Measurements from ENCODE around the gene ZEB2.

Gene ZEB2

DNA sequence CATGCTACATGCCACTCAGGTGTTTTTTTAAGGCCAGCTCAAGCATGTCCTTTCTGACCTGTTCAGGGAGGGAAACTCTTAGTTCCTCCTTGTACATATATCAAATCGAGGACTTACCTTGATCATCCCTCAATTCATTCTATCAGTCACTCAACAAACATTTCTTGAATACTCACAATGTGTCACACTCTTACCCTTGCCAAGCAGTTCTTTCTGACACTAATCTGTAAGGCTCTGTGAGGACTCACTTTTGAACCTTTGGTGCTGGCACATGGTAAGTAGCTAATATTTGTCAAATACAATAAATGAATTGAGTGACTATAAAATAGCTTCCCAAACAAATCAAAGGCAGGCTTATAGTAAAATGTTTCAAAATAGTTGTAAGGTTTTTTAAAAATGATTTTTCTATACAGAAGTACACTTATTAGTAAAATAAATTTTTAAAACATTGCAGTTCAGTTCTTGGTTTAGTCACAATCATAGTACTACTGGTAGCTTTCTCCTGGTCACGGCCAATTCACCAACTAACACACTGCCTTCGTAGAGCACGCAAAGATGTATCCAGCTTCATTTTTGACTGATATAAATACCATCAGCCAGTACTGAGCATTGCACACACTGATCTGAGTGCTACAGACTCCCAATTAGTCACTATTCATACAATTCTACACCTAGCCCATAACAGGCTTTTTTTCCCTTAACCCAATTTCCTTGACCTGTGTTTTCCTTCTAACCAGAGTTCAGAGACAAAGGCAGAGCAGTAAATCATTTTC, 50.9 kb downstream of the ZEB2 start:
- DNase-seq, result no peak

DNA sequence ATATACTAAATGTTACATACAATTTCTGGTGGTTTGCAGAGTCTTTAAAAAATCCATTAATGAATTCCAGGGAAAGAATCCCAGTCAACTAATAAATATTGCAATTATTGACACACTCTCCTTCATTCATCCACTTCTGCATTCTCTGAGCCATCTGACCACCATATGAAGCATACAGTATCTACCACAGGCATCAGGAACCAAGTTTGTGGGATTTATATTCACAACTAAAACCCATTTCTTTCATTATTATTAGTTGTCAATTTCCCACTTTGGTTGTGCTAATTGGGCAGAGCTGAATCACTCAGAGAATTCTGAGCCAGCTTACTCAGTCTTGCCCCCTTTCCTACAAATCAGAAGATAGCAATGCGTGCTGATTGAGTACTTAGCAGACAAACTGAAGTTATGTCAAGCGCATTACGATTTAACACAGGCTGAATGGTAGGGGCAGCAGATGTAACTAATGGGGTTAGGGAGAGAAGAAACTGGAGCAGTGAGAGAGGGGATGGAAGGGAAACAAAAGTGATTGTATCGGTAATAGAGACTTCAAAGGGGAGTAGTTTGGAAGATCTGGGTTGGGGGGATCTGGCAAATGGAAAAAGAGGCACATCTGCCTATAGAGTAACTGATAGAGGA, 52.3 kb downstream of the ZEB2 start:
- no peak for DNase-seq

GRCh38 chr2:144466637-144467036, 53.3 kb downstream of the ZEB2 start:
- DNase-seq, result no peak

DNA sequence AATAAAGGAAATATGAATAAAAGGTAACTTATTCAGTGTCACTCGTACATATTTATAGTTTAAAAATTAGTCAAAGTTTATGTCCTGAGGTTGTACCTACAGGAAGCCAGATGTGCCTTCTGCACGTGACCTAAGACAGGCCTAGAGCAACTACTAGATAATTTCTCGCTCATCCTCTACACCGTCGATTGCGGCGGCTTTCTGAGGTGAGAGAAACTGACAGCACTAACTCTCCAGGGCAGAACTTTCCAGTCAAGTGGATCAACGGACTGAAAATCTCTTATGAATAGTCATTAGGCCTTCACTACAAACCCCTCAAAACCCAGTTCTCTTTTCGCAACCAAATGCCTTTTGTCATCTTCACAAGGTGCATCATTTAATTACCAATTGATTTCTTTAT, 54.2 kb downstream of the ZEB2 start:
- no peak for DNase-seq

DNA sequence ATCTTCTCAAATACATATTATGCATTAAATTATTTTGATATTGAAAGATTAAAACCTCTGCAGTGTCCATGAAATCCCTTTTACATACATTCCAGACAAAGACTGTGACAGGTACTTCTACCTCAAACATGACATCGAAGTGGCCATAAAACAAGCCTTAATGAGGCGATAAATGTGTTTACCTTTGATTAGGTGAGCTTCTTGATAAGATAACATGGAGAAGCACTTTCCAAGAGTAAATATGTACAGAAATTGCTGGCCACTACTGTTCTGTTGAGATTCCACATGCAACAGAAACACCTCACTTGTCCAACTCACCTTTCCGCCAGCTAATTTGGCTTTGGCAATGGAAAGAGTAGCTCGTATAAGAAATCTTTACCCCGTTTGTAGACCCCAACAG, 55.2 kb downstream of the ZEB2 start:
- DNase-seq, result no peak

DNA sequence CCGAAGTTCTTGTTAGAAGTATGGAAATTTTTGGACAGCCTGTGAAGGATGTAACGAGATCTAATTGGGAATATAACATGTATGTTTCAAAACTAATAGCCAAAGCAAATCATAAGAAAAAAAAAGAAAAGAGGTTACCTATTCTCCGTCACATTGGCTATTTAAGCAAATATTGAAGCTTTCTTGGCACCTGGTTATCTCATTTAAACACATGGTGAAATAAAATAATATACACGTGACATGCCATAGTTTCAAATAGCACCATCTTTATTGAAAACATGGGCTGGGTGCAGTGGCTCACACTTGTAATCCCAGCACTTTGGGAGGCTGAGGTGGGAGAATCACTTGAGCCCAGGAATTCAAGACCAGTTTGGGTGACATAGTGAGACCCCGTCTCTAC, 56.7 kb downstream of the ZEB2 start:
- no peak for DNase-seq

DNA sequence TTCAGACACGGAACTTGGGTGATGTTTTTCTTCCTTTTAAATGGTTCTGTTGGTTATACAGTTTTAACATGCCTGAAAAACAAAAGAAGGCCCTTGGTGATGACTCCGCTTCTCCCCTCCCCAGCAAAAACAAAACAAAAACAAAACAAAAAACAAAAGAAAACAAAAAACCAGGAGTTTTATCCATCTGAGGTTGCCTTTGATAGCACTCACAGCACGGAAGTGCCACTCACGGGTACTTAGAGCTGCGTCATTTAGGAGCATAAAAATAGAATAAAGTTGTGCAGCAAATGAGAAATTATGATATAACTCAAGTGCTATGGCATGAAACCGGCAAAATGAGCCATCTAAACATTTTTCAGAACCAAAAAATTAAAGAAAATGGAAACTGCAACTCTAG, 57.7 kb downstream of the ZEB2 start:
- DNase-seq, result no peak

- no peak for DNase-seq
Observed at GRCh38 chr2:144461308-144461766, 58.6 kb downstream of the ZEB2 start.

- no peak for DNase-seq
Observed at GRCh38 chr2:144460727-144461307, 59.1 kb downstream of the ZEB2 start.

- no peak for DNase-seq
Observed at GRCh38 chr2:144459937-144460336, 60.0 kb downstream of the ZEB2 start.

GRCh38 chr2:144459286-144459685, 60.6 kb downstream of the ZEB2 start:
- no peak for DNase-seq

GRCh38 chr2:144458541-144458940, 61.4 kb downstream of the ZEB2 start:
- no peak for DNase-seq

- no peak for DNase-seq
Observed at GRCh38 chr2:144456680-144457079, 63.2 kb downstream of the ZEB2 start.

DNA sequence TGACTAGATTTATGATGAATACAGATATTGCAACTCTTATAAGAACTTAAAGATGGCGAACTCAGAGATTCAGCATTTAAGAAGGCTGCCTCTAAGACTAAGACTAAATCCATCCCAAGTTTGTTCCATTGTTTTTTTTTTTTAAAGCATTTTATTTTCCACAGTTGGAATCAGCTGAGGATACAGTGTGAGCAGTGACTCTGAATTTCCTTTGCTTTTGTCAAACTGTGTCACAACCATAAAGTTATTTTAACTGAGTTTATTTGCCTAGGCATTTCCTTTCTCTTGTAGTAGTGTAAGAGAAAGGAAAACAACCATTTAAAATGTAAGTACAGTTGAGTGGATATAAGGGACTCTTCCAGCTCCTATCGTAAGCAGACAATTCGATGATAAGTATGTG, 63.9 kb downstream of the ZEB2 start:
- DNase-seq, result no peak

GRCh38 chr2:144454466-144455287, 65.2 kb downstream of the ZEB2 start:
- DNase-seq, result no peak

DNA sequence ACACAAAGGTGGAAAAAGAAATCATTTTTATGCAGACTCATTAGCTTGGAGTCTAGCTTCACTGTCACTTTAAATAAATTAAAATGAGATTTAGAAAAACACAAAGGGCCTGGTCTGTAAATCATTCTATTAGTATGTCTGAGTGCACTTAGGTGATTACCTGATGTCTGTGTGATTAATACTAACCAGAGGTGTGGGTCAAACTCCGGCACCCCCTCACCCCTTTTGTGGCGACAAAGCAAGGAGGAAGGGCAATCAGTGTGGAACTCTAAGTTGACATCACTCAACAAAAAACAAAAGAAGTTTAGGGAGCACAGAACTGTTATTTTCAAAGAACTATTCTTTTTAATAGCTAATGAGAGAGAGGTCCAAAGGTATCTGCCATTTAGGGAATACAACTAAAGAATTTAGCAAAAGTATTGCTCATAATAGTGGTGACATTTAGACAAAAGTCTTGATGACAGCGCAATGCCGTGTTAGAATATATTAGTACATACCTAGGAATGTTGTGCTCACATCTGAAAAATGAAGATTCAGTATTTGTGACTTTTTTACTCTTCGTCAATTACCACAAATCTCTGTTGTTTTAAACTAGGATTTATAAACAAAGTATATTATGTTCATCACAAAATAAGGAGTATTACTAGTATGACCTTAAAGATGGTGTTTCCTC, 66.3 kb downstream of the ZEB2 start:
- DNase-seq, result no peak

- DNase-seq, result no peak
Observed at GRCh38 chr2:144452989-144453336, 67.0 kb downstream of the ZEB2 start.

- DNase-seq, result no peak
Observed at GRCh38 chr2:144452169-144452988, 67.5 kb downstream of the ZEB2 start.

DNA sequence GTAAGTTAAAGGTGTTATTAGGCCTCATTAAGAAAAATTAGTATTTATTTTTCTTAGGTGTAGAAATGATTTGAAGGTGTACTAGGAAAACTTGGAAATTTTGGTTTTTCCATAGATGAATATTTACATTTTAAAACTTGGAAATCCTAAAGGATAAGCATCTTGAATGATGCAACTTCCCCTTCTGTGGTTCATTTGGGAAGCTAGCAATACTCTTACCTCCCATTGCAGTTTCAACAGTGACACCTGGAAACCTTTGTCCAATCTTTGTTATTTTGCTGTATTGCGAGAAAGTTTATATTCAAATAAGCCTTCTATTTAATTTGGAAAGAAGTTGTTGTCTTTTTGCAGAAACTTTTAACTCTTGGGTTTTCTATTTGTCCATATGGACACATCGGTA, 68.5 kb downstream of the ZEB2 start:
- no peak for DNase-seq

GRCh38 chr2:144449028-144449406, 70.9 kb downstream of the ZEB2 start:
- DNase-seq, result no peak

GRCh38 chr2:144448389-144449027, 71.4 kb downstream of the ZEB2 start:
- no peak for DNase-seq

GRCh38 chr2:144447535-144447934, 72.4 kb downstream of the ZEB2 start:
- DNase-seq, result no peak
